Measurements from ENCODE around the gene GPR84. TPM values are rescaled to one million over a fixed set of nuclear protein-coding genes. Genes with fewer than 3 reads are reported as not detected.

GPR84 gene
- polyA plus RNA-seq, 1 donor (not counting 4 experiments of a cell fraction or from before 2014, with no cell fraction given) = 0.12 TPM

DNA sequence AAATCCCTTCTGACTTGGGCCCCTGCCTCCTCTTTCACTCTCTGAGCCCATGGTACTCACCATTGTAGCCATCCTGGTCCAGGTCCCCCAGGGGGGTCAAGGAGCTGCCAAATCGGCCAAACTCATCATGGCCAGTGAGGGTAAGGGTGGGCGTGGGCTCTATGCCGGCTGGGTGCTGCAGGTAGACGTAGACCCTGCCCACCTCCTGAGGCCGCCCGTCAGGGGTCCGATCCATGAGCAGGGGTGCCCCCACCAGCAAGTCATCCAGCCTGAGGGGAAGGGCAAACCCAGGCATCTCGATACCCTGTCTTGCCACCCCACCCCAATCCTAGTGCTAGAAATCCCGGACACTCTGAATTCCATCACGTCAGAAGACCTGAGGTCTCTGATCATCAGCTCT is 40.8 kb upstream of the GPR84 start:
- Histone ChIP-seq H3K79me2 (ENCODE audit: control insufficient read depth, insufficient read depth, low read length) (peaks cover 3% of the 10 kb centered on the region), H3K4me1 (ENCODE audit: control insufficient read depth, extremely low read depth, insufficient read depth, low read length) (no peaks in the 10 kb centered on the region)

DNA sequence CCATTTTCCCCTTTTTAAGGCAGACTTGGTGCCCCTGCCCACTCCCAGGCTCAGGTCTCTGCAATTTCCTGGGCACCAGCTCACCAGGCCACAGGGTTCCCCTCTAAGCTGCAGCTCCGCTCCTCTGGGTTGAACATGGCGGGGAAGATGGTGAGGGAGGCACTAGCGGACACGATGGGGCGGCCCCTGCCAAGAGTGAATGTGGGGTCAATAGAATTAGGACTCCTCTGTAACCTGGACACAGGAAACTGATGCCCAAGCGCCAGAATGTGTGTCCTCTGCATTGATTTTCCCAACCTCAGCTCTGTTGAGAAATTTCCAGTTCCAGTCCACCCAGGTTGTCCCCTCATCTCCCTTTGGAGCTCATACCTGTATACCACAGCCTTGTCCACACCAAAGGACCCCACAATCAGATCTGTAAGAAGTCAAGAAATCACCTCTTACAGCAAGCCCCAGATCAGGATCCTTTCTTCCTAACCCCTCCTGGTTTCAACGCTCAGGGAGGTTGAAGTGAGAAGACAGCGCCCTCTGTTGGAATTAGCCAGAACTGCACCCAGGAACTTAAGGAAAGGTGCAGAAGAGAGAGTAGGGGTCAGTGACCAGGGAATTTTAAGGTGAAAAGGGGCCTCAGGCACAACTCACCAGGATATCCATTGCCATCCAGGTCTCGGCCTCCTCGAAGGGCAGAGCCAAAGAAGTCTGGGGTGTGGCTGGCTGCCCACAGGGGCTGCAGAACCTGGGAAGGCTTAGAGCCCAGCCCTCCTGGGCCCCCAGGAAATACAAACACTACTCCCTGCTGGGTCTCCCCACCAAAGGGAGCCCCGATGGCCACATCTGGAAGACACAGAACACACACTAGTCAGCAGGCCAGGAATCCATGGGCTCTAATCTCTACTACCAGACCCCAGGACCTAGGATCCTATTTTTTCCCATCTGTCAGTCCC is 40.0 kb upstream of the GPR84 start:
- no peak for TF ChIP-seq EZH2 (IDR thresholded peaks at IDR 0.05; ENCODE audit: low read length)
- TF ChIP-seq, protein P1, sequence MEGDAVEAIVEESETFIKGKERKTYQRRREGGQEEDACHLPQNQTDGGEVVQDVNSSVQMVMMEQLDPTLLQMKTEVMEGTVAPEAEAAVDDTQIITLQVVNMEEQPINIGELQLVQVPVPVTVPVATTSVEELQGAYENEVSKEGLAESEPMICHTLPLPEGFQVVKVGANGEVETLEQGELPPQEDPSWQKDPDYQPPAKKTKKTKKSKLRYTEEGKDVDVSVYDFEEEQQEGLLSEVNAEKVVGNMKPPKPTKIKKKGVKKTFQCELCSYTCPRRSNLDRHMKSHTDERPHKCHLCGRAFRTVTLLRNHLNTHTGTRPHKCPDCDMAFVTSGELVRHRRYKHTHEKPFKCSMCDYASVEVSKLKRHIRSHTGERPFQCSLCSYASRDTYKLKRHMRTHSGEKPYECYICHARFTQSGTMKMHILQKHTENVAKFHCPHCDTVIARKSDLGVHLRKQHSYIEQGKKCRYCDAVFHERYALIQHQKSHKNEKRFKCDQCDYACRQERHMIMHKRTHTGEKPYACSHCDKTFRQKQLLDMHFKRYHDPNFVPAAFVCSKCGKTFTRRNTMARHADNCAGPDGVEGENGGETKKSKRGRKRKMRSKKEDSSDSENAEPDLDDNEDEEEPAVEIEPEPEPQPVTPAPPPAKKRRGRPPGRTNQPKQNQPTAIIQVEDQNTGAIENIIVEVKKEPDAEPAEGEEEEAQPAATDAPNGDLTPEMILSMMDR (optimal IDR thresholded peaks at IDR 0.05 in 1 of 3, IDR thresholded peaks at IDR 0.05 in 1 of 3, conservative IDR thresholded peaks at IDR 0.05 in 1 of 3; ENCODE audit: extremely low read depth in 1 of 3, insufficient read depth in 2 of 3, low read length in 3 of 3) = peak; percentile 74 to 99 (median 93)
- Histone ChIP-seq H3K79me2 (ENCODE audit: control insufficient read depth, insufficient read depth, low read length) (peaks cover 1% of the 10 kb centered on the region), H4K20me1 (ENCODE audit: control insufficient read depth, extremely low read depth, insufficient read depth, low read length) (no peaks in the 10 kb centered on the region), H3K9me3 (ENCODE audit: control insufficient read depth, low read depth, low read length) (no peaks in the 10 kb centered on the region), H3K4me3 (ENCODE audit: control insufficient read depth in 2 of 3, extremely low read depth in 1 of 3, insufficient read depth in 2 of 3, low read depth in 1 of 3, low read length in 3 of 3) (no peak overlapping the region), H3K9ac (ENCODE audit: control insufficient read depth, extremely low read depth, insufficient read depth, low read length) (no peak overlapping the region), H2AFZ (ENCODE audit: control insufficient read depth, low read length) (no peak overlapping the region), H3K36me3 (ENCODE audit: control insufficient read depth in 2 of 2, extremely low read depth in 1 of 2, insufficient read depth in 2 of 2, low read length in 2 of 2) (peaks cover 79% of the 10 kb centered on the region in 2 experiments), H3K4me1 (ENCODE audit: control insufficient read depth, extremely low read depth, insufficient read depth, low read length) (no peaks in the 10 kb centered on the region), H3K27ac (ENCODE audit: control insufficient read depth, insufficient read depth, low read length) (no peak overlapping the region), H3K9me1 (ENCODE audit: control insufficient read depth, extremely low read depth, insufficient read depth, low read length) (no peaks in the 10 kb centered on the region), H3K27me3 (ENCODE audit: control insufficient read depth, extremely low read depth, insufficient read depth, low read length) (no peaks in the 10 kb centered on the region), H3K4me2 (ENCODE audit: control insufficient read depth, extremely low read depth, insufficient read depth, low read depth, low read length) (no peak overlapping the region)
- dilution Hi-C loops (cut with MboI; ENCODE audit: extremely low pct_ligation_motif_present, low sequenced_read_pairs) = no loop called here
- no peak for DNase-seq (ENCODE audit: low read depth, low spot score)
- peak; percentile 55 for FAIRE-seq

More for the DNA sequence above, 40.8 kb upstream of the GPR84 start:
- H2AFZ ChIP-seq (ENCODE audit: control insufficient read depth, low read length) = no peak overlapping the region
- H3K4me2 ChIP-seq (ENCODE audit: control insufficient read depth, extremely low read depth, insufficient read depth, low read depth, low read length) = no peak overlapping the region
- dilution Hi-C loops (cut with MboI; ENCODE audit: extremely low pct_ligation_motif_present, low sequenced_read_pairs) = no loop called here
- H3K9me3 ChIP-seq (ENCODE audit: control insufficient read depth, low read depth, low read length) = no peaks in the 10 kb centered on the region
- H4K20me1 ChIP-seq (ENCODE audit: control insufficient read depth, extremely low read depth, insufficient read depth, low read length) = no peaks in the 10 kb centered on the region
- peaks cover 74 to 78% of the 10 kb centered on the region in 2 experiments for H3K36me3 ChIP-seq (ENCODE audit: control insufficient read depth in 2 of 2, extremely low read depth in 1 of 2, insufficient read depth in 2 of 2, low read length in 2 of 2)
- no peak for TF ChIP-seq EZH2 (IDR thresholded peaks at IDR 0.05; ENCODE audit: low read length)
- TF ChIP-seq, protein P1 (optimal IDR thresholded peaks at IDR 0.05 in 1 of 3, IDR thresholded peaks at IDR 0.05 in 1 of 3, conservative IDR thresholded peaks at IDR 0.05 in 1 of 3; ENCODE audit: extremely low read depth in 1 of 3, insufficient read depth in 2 of 3, low read length in 3 of 3) = no peak
- no peaks in the 10 kb centered on the region for H3K9me1 ChIP-seq (ENCODE audit: control insufficient read depth, extremely low read depth, insufficient read depth, low read length)
- H3K4me3 ChIP-seq (ENCODE audit: control insufficient read depth in 2 of 3, extremely low read depth in 1 of 3, insufficient read depth in 2 of 3, low read depth in 1 of 3, low read length in 3 of 3) = no peak overlapping the region
- no peak overlapping the region for H3K9ac ChIP-seq (ENCODE audit: control insufficient read depth, extremely low read depth, insufficient read depth, low read length)
- FAIRE-seq = no peak
- no peaks in the 10 kb centered on the region for H3K27me3 ChIP-seq (ENCODE audit: control insufficient read depth, extremely low read depth, insufficient read depth, low read length)
- no peak overlapping the region for H3K27ac ChIP-seq (ENCODE audit: control insufficient read depth, insufficient read depth, low read length)
- no peak for DNase-seq (ENCODE audit: low read depth, low spot score)

All from keratinocyte (primary cell).